Stimulated activated CD8-positive, alpha-beta memory T cell treated with anti-CD3 and anti-CD28 coated beads, Interleukin-15, amount 100 ng/mL, for 4 hours (primary cell): Measurements from ENCODE around the gene PAX3.

ENCODE experiments used
- DNase-seq, 2 donors: peaks; one replicate each; pipeline ENCODE4 v3.0.0-alpha.2; 2020; ENCODE audit warnings: low read depth in 2 of 2

Gene PAX3

GRCh38 chr2:222298311-222299150, at the start of gene PAX3:
PAX3 (minus strand) TSS chr2:222298998; CDS start chr2:222298615, 383 bp downstream.
- DNase-seq, result no peak

- no peak for DNase-seq
Measured at GRCh38 chr2:222341331-222341730, 42.5 kb upstream of the PAX3 start.

- DNase-seq, result no peak
Measured at GRCh38 chr2:222338374-222338773, 39.6 kb upstream of the PAX3 start.

GRCh38 chr2:222336931-222337330, 38.1 kb upstream of the PAX3 start:
- DNase-seq, result no peak

GRCh38 chr2:222336442-222336841, 37.6 kb upstream of the PAX3 start:
- DNase-seq, result no peak

- no peak for DNase-seq
Measured at GRCh38 chr2:222334914-222335313, 36.1 kb upstream of the PAX3 start.

- no peak for DNase-seq
Measured at GRCh38 chr2:222333397-222333796, 34.6 kb upstream of the PAX3 start.

GRCh38 chr2:222332116-222332515, 33.3 kb upstream of the PAX3 start:
- no peak for DNase-seq

- no peak for DNase-seq
Measured at GRCh38 chr2:222330910-222331309, 32.1 kb upstream of the PAX3 start.

- DNase-seq, result no peak
Measured at GRCh38 chr2:222322236-222322635, 23.4 kb upstream of the PAX3 start.

- DNase-seq, result no peak
Measured at GRCh38 chr2:222320436-222321395, 21.9 kb upstream of the PAX3 start.

GRCh38 chr2:222319586-222320435, 21.0 kb upstream of the PAX3 start:
- no peak for DNase-seq

- DNase-seq, result no peak
Measured at GRCh38 chr2:222318712-222319585, 20.2 kb upstream of the PAX3 start.

- no peak for DNase-seq
Measured at GRCh38 chr2:222318026-222318711, 19.4 kb upstream of the PAX3 start.

GRCh38 chr2:222315443-222316121, 16.8 kb upstream of the PAX3 start:
- DNase-seq, result no peak

GRCh38 chr2:222313816-222314215, 15.0 kb upstream of the PAX3 start:
- DNase-seq, result no peak

GRCh38 chr2:222311978-222312738, 13.4 kb upstream of the PAX3 start:
- DNase-seq, result no peak

- DNase-seq, result no peak
Measured at GRCh38 chr2:222311319-222311977, 12.7 kb upstream of the PAX3 start.
